Brain microvascular endothelial cell (primary cell): Measurements from ENCODE around the gene KCNE2.
"Not testable (repeated sequence)": the region's sequence is repeated elsewhere in the genome, so short reads cannot be mapped to it uniquely, and the experiment has no call there.

Source experiments
- DNase-seq: peaks from one replicate; pipeline ENCODE4 v3.0.0-alpha.2; 2020
- H3K27ac ChIP-seq: fragments of 250-450 bp; sonication (Bioruptor Pico); 2 replicates; pipeline ENCODE4 v1.5.1; 2020; ENCODE audit warnings: mild to moderate bottlenecking, moderate library complexity
- H3K27me3 ChIP-seq: fragments of 250-450 bp; sonication (Bioruptor Pico); replicated peaks from 2 replicates; pipeline ENCODE4 v1.5.1; 2020; ENCODE audit warnings: mild to moderate bottlenecking
- H3K36me3 ChIP-seq: fragments of 250-450 bp; sonication (Bioruptor Pico); replicated peaks from 2 replicates; pipeline ENCODE4 v1.5.1; 2020; ENCODE audit warnings: mild to moderate bottlenecking
- H3K4me3 ChIP-seq: 2 replicates; pipeline ENCODE4 v1.5.1; 2011; ENCODE audit warnings: low read depth, mild to moderate bottlenecking, control low read depth, low read length, moderate library complexity
- CTCF ChIP-seq: IDR thresholded peaks from 2 replicates; pipeline ENCODE4 v1.5.1; 2011; ENCODE audit warnings: low read depth, mild to moderate bottlenecking, moderate library complexity, low read length, control low read depth, inconsistent platforms; ENCODE audit errors: missing control alignments
- in situ Hi-C: cut with HindIII; loops from 2 replicates; pipeline ENCODE4 v1.10.0; 2017; ENCODE audit warnings: low sequenced_read_pairs, low pct_ligation_motif_present

KCNE2 gene

GRCh38 chr21:34364921-34365320 lies 1.1 kb downstream of the KCNE2 start:
- no peaks in the 10 kb centered on the region for H3K36me3 ChIP-seq
- no peaks in the 10 kb centered on the region for H3K27me3 ChIP-seq
- in situ Hi-C loops: no loop called here
- no peak for TF ChIP-seq CTCF
- H3K4me3 ChIP-seq: no peak overlapping the region
- DNase-seq: no peak
- no peak overlapping the region for H3K27ac ChIP-seq

DNA sequence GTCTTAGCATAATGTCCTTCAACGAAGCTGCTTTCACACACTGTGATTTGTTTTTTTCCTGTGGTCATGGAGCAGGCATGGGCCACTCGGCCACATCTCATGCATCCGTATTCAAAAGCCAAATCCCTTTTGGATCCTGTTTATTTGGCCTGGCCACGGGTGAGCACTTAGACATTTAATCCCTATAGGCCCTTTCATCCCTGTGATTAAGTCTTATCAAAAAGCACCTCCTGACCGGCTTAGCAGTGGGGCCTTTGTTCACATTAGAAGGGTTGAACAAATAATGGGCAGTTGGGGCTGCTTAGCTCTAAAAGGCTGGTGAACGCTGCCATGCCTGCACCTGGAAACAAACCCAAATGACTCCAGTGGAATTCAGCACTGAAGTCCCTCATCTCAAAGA lies 2.0 kb downstream of the KCNE2 start:
- no peak for TF ChIP-seq CTCF
- no peak for DNase-seq
- in situ Hi-C loops: no loop called here
- no peaks in the 10 kb centered on the region for H3K36me3 ChIP-seq
- no peaks in the 10 kb centered on the region for H3K27me3 ChIP-seq
- no peak overlapping the region for H3K27ac ChIP-seq
- H3K4me3 ChIP-seq: no peak overlapping the region

DNA sequence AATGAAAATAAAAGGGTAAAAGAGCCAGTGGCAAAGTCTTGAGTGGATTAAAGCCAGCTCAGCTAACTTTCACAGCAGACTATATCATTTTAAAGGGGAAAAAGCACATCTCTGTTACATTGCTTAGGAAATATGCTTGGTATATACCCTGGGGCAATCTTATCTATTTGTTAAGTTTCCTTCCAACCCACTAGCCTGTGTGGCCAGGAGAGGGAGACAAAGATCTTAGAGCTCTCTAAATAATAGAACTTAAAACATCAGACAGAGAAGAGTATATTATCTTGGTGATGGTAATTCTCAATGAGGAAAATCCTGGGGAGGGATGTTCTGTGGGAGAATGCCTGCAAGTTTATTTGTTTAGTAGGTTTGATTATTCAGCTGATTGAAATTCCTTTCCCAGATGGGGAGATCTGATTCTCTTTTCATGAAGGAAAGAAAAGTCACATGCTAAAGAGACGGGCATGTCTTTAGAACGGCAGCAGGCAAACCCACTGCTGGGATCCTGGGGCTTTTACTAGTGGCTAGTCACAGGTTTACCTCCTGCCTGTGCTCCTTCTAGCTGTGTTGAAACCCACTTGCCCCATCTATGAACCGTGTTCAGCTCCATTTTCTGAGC lies 3.6 kb downstream of the KCNE2 start:
- H3K36me3 ChIP-seq: no peaks in the 10 kb centered on the region
- peak; percentile 64 for DNase-seq
- H3K27me3 ChIP-seq: no peaks in the 10 kb centered on the region
- H3K27ac ChIP-seq: no peak overlapping the region
- in situ Hi-C loops: no loop called here
- H3K4me3 ChIP-seq: no peak overlapping the region
- TF ChIP-seq CTCF: peak; percentile 80

DNA sequence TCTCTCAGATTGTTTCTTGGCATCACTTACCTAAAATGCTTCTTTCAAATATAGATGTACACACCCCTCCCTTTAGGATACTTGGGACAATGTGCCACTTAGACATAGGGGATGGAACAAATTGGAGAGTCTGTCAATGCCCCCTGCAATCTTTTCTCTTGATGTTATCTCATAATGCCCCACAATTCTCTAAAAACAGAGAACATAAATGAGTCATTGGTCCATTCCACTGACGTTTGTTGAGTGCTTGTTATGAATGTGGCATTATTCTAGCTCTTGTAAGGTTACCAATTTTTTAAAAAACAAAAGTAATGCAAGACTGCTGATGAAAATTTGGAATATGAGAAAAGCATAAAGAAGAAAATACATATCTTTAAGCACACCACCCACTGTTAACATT lies 5.9 kb downstream of the KCNE2 start:
- DNase-seq: no peak
- Histone ChIP-seq H3K27me3 (no peaks in the 10 kb centered on the region), H3K27ac (no peak overlapping the region), H3K4me3 (no peak overlapping the region), H3K36me3 (no peaks in the 10 kb centered on the region)
- TF ChIP-seq CTCF: no peak
- in situ Hi-C loops: no loop called here

- in situ Hi-C loops: no loop called here
- Histone ChIP-seq H3K36me3 (no peaks in the 10 kb centered on the region), H3K4me3 (no peak overlapping the region), H3K27ac (no peak overlapping the region), H3K27me3 (no peaks in the 10 kb centered on the region)
- no peak for TF ChIP-seq CTCF
- DNase-seq: no peak
Measured at GRCh38 chr21:34372321-34372720, 8.5 kb downstream of the KCNE2 start.

GRCh38 chr21:34374462-34374861 lies 10.7 kb downstream of the KCNE2 start:
- H3K4me3 ChIP-seq, H3K27me3 ChIP-seq, in situ Hi-C loops, H3K36me3 ChIP-seq, H3K27ac ChIP-seq, DNase-seq: not testable (repeated sequence)

GRCh38 chr21:34374940-34375618 lies 11.3 kb downstream of the KCNE2 start, which contains the start of gene SMIM11:
SMIM11 (plus strand) TSS chr21:34375507; CDS start chr21:34379505, 3,998 bp downstream.
- H3K36me3 ChIP-seq, in situ Hi-C loops, H3K4me3 ChIP-seq, DNase-seq, H3K27ac ChIP-seq, H3K27me3 ChIP-seq: not testable (repeated sequence)

GRCh38 chr21:34375619-34375972 lies 11.8 kb downstream of the KCNE2 start:
- H3K27ac ChIP-seq, in situ Hi-C loops, H3K36me3 ChIP-seq, H3K4me3 ChIP-seq, DNase-seq, H3K27me3 ChIP-seq: not testable (repeated sequence)

GRCh38 chr21:34383138-34383537 lies 19.3 kb downstream of the KCNE2 start:
- H3K4me3 ChIP-seq, H3K27me3 ChIP-seq, H3K36me3 ChIP-seq, in situ Hi-C loops, DNase-seq, H3K27ac ChIP-seq: not testable (repeated sequence)
